ENCODE data around the gene TTLL12. TPM values are rescaled to one million over a fixed set of nuclear protein-coding genes. Genes with fewer than 3 reads are reported as not detected.
"Not testable (repeated sequence)": the region's sequence is repeated elsewhere in the genome, so short reads cannot be mapped to it uniquely, and the experiment has no call there.

The TTLL12 gene
- total RNA-seq, 1 donor from 2014 or later: 85.7 TPM

DNA sequence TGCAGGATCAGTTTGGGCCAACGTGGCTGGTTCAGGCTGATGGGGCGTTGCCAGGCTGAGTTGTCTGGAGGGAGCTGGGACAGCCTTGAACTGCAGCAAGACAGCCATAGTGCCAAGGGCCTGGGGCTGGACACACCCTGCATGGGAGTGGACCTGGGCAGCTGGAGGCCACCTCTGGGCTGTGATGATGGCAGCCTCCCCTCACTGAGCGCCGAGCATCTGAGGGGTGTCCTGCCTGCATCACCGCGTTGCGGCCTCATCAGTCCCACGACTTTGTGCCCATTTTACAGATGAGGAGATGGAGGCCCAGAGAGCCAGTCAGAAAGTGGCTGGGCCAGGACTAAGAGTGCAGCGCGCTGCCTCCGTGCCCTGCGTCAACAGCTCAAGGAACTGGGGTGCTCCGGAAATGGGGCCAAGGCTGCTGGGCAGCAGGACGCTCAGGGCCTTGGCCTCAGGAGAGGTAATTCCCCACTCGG, 36.2 kb downstream of the TTLL12 start:
- Mint-ChIP-seq H3K27me3 (ENCODE audit: low read depth) (no peaks in the 10 kb centered on the region), H3K36me3 (ENCODE audit: low read depth) (peaks cover 5% of the 10 kb centered on the region), H3K9me3 (no peaks in the 10 kb centered on the region), H3K27ac (peak overlapping the region; percentile 94), H3K4me1 (ENCODE audit: low read depth) (peaks cover 29% of the 10 kb centered on the region), H3K4me3 (ENCODE audit: low read depth) (peak overlapping the region; percentile 98)
- DNase-seq (ENCODE audit: low spot score): no peak
- intact Hi-C loops (cut with micrococcal nuclease): loop anchor here (5.0 kb wide), 1 partner anchor 37 kb away; the partner anchor contains the start of gene TTLL12

DNA sequence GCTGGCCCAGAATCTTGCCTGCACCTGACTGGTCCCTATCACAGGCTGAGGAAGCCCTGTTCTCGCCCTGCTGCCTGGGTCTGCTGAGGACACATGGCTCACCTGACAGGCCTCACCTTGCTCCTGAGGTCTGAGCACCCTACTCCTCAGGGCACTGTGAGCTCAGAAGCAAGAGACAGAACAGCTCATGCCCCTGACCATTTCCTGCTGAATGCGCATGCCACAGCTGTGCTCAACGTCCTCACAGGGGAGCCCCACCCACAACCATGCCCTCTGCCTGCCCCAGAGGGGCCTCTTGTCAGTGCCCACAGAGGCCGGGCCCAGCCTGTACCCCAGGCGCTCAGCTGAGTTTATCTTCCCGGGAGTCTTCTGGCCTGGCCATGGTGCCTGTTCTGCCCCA, 38.4 kb downstream of the TTLL12 start:
- peaks cover 5% of the 10 kb centered on the region for H3K36me3 Mint-ChIP-seq (ENCODE audit: low read depth)
- DNase-seq (ENCODE audit: low spot score): no peak
- peaks cover 29% of the 10 kb centered on the region for H3K4me1 Mint-ChIP-seq (ENCODE audit: low read depth)
- H3K27ac Mint-ChIP-seq: peak overlapping the region; percentile 33
- H3K4me3 Mint-ChIP-seq (ENCODE audit: low read depth): peak overlapping the region; percentile 27
- H3K9me3 Mint-ChIP-seq: no peaks in the 10 kb centered on the region
- no peaks in the 10 kb centered on the region for H3K27me3 Mint-ChIP-seq (ENCODE audit: low read depth)
- intact Hi-C loops (cut with micrococcal nuclease): no loop called here

DNA sequence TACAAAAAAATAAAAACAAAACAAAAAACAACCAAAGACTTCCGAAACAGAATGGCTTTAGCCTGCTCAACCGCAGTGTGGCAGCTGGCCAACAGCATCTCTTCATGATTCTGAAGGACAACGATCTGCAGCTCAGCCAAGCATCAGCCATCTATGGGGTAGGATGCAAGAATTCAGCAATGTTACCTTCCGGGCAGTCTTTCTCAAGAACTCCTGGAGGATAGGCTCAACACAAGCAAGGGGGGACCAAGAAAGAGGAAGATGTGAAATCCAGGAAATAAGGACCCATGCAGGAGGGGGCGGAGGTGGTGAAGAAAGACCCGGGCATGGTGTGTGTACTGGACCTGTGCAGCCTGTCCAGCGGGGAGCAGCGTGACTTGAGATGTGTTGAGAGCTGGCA, 39.1 kb downstream of the TTLL12 start:
- Mint-ChIP-seq H3K27me3 (ENCODE audit: low read depth) (no peaks in the 10 kb centered on the region), H3K27ac (peak overlapping the region; percentile 36), H3K36me3 (ENCODE audit: low read depth) (peaks cover 2% of the 10 kb centered on the region), H3K9me3 (no peaks in the 10 kb centered on the region), H3K4me1 (ENCODE audit: low read depth) (peaks cover 30% of the 10 kb centered on the region), H3K4me3 (ENCODE audit: low read depth) (peak overlapping the region; percentile 67)
- DNase-seq (ENCODE audit: low spot score): no peak
- intact Hi-C loops (cut with micrococcal nuclease): no loop called here

DNA sequence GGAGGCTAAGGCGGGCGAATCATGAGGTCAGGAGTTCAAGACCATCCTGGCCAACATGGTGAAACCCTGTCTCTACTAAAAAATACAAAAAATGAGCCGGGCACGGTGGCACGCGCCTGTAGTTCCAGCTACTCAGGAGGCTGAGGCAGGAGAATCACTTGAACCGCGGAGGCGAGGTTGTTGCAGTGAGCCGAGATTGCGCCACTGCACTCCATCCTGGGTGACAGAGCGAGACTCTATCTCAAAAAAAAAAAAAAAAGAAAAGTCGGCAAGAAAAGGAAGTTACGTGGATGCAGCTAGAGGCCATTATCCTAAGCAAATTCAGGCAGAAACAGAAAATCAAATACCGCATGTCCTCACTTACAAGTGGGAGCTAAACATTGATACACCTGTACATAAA, 40.6 kb downstream of the TTLL12 start:
- H3K4me3 Mint-ChIP-seq (ENCODE audit: low read depth); H3K27me3 Mint-ChIP-seq (ENCODE audit: low read depth); H3K36me3 Mint-ChIP-seq (ENCODE audit: low read depth); intact Hi-C loops (cut with micrococcal nuclease); DNase-seq (ENCODE audit: low spot score); H3K9me3 Mint-ChIP-seq; H3K27ac Mint-ChIP-seq: not testable (repeated sequence)
- H3K4me1 Mint-ChIP-seq (ENCODE audit: low read depth): peaks cover 35% of the 10 kb centered on the region

DNA sequence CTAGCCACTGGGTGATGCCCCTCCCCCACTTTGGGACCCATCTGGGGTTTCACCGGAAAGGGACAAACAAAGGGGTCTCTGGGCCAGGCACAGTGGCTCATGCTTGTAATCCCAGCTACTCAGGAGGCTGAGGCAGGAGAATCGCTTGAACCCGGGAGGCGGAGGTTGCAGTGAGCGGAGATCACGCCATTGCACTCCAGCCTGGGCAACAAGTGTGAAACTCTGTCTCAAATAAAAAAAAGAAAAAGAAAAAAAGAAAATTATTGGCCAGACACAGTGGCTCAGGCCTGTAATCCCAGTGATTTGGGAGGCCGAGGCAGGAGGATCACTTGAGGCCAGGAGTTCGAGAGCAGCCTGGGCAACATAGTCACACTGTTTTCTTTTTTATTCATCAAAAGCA, 41.6 kb downstream of the TTLL12 start:
- peaks cover 28% of the 10 kb centered on the region for H3K4me1 Mint-ChIP-seq (ENCODE audit: low read depth)
- H3K36me3 Mint-ChIP-seq (ENCODE audit: low read depth); H3K4me3 Mint-ChIP-seq (ENCODE audit: low read depth); H3K27me3 Mint-ChIP-seq (ENCODE audit: low read depth); intact Hi-C loops (cut with micrococcal nuclease); DNase-seq (ENCODE audit: low spot score); H3K27ac Mint-ChIP-seq; H3K9me3 Mint-ChIP-seq: not testable (repeated sequence)

DNA sequence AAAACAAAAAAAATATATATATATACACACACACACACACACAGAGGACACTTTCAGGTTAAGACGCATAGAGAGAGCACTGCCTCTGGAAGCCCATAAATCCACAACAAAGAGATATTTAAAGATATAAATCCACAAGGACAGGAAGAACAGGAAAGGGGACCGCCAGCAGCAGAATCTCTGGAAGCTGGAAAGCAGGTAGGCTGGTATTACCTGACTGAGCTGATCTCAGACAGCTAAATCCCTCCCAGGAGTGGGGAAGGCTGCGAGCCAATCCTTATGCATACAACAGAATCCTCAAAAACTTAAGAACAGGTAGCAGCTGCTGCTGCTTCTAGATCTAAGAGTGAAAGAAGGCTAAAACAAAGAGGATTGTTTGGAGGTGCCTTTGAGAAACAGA, 42.0 kb downstream of the TTLL12 start:
- H3K27me3 Mint-ChIP-seq (ENCODE audit: low read depth): no peaks in the 10 kb centered on the region
- H3K4me3 Mint-ChIP-seq (ENCODE audit: low read depth): no peak overlapping the region
- intact Hi-C loops (cut with micrococcal nuclease): no loop called here
- H3K36me3 Mint-ChIP-seq (ENCODE audit: low read depth): peaks cover 11% of the 10 kb centered on the region
- DNase-seq (ENCODE audit: low spot score): no peak
- H3K4me1 Mint-ChIP-seq (ENCODE audit: low read depth): peaks cover 28% of the 10 kb centered on the region
- no peaks in the 10 kb centered on the region for H3K9me3 Mint-ChIP-seq
- H3K27ac Mint-ChIP-seq: no peak overlapping the region

DNA sequence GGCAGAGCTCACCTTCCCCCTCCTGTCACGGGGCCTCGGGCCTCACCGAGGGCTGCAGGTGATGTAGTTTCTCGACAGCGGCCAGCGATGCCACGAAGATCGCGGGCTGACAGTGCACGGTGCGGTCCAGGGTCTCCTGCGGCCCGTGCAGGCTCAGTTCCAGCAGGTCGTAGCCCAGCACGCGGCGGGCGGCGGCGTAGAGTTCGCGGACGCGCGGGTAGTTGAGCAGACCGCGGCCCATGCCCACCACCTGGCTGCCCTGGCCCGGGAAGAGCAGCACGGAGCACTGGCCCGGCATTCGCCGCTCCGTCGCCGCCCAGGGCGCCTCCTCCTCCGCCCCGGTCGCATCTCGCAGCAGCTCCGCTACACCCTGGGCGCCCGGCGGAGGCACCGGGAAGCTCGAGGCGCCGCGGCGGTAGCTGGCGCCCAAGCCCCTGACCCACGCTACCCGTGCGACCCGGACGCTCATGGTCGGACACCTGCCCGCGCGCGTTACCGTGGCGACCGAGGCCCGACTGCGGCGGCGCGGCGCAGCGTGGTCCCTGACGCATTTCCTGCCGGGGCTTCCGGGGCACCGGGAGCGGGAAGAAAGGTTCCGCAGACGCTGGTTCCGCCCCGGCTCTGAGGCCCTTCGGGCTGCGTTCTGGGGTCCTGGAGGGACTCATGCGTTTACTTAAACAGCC, 43.9 kb downstream of the TTLL12 start, which contains the start of gene MCAT:
TSS of gene MCAT (minus strand) at position 519 of the 683 bp plus-strand sequence. CDS start at position 469, 50 bp downstream.
- DNase-seq (ENCODE audit: low spot score): peak; percentile 83
- peak within 1 kb of the TSS; percentile 88 for H3K4me3 Mint-ChIP-seq (ENCODE audit: low read depth)
- H3K36me3 Mint-ChIP-seq (ENCODE audit: low read depth): peaks cover 21% of the 10 kb centered on the region
- intact Hi-C loops (cut with micrococcal nuclease): no loop called here
- no peaks in the 10 kb centered on the region for H3K9me3 Mint-ChIP-seq
- no peaks in the 10 kb centered on the region for H3K27me3 Mint-ChIP-seq (ENCODE audit: low read depth)
- peaks cover 21% of the 10 kb centered on the region for H3K4me1 Mint-ChIP-seq (ENCODE audit: low read depth)
- peak within 1 kb of the TSS; percentile 90 for H3K27ac Mint-ChIP-seq

DNA sequence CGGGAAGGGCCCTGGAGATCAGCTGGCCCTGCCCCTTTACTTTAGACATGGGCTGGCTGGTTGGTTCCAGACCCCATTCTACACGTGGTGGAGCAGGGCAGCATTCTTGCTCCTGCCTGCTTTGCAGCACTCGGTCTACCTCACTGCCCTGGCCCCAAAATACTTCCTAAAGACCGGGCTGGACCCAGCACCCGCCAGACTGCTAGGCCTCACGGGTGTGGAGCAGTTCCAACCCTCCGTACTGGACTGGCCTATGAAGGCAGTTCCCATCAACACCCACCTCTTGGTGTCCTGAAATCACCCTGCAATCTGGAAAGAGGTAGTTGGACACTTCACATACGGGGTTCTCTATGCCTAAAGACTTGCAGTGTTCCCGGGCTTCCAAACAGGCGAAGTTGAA, 50.1 kb downstream of the TTLL12 start:
- peaks cover 64% of the 10 kb centered on the region for H3K36me3 Mint-ChIP-seq (ENCODE audit: low read depth)
- H3K9me3 Mint-ChIP-seq: no peaks in the 10 kb centered on the region
- no peak for DNase-seq (ENCODE audit: low spot score)
- no peak overlapping the region for H3K27ac Mint-ChIP-seq
- intact Hi-C loops (cut with micrococcal nuclease): loop anchor here (5.0 kb wide), 1 partner anchor 44 kb away; no protein-coding TSS in a partner anchor
- no peaks in the 10 kb centered on the region for H3K27me3 Mint-ChIP-seq (ENCODE audit: low read depth)
- H3K4me1 Mint-ChIP-seq (ENCODE audit: low read depth): peaks cover 2% of the 10 kb centered on the region
- no peak overlapping the region for H3K4me3 Mint-ChIP-seq (ENCODE audit: low read depth)

DNA sequence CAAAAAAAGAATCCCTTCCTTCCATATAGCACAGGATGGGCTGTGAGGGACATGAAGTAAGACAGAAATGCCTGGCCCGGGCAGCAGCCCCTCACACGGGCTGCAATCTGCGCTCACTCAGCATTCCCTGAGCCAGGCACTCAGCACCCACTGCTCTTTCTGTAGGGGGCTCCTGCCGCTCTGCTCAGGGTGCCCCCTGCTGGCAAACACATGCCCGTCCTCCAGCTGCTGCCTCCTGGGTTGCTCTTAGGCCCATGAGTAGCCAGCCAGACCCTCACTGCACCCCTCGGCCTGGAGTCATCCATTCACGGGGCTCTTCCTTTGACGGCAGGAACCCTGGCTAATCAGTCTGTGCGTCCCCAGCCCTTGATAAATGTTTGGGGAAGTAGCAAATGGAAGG, 50.7 kb downstream of the TTLL12 start:
- intact Hi-C loops (cut with micrococcal nuclease): loop anchor here (5.0 kb wide), 1 partner anchor 44 kb away; no protein-coding TSS in a partner anchor

DNA sequence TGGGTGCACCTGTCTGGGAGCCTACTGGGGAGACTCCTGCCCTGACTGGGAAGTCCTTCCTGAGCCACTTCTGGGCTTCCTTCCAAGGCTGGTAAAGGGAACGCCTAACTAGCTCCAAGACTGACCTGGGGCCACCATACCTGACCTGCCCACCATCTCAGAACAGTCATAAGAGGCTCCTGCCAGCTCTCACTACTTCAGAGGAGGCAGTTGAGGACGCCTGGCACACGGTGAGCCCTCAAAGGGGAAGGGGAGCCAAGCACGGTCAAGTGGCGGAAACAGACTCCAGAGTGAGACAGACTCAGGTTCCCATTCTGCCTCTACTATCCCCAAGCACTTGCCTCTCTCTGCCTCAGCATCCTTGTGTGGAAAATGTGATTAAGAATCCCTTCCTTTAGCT, 51.4 kb downstream of the TTLL12 start:
- H3K27me3 Mint-ChIP-seq (ENCODE audit: low read depth): no peaks in the 10 kb centered on the region
- H3K36me3 Mint-ChIP-seq (ENCODE audit: low read depth): peaks cover 58% of the 10 kb centered on the region
- no peak for DNase-seq (ENCODE audit: low spot score)
- H3K27ac Mint-ChIP-seq: no peak overlapping the region
- intact Hi-C loops (cut with micrococcal nuclease): loop anchor here (5.0 kb wide), 1 partner anchor 43 kb away; no protein-coding TSS in a partner anchor
- no peaks in the 10 kb centered on the region for H3K9me3 Mint-ChIP-seq
- H3K4me3 Mint-ChIP-seq (ENCODE audit: low read depth): no peak overlapping the region
- H3K4me1 Mint-ChIP-seq (ENCODE audit: low read depth): no peaks in the 10 kb centered on the region

More for the DNA sequence above, 50.7 kb downstream of the TTLL12 start:
- DNase-seq (ENCODE audit: low spot score): no peak
- no peak overlapping the region for H3K4me3 Mint-ChIP-seq (ENCODE audit: low read depth)
- no peak overlapping the region for H3K27ac Mint-ChIP-seq
- H3K27me3 Mint-ChIP-seq (ENCODE audit: low read depth): no peaks in the 10 kb centered on the region
- no peaks in the 10 kb centered on the region for H3K9me3 Mint-ChIP-seq
- H3K36me3 Mint-ChIP-seq (ENCODE audit: low read depth): peaks cover 64% of the 10 kb centered on the region
- no peaks in the 10 kb centered on the region for H3K4me1 Mint-ChIP-seq (ENCODE audit: low read depth)

DNA sequence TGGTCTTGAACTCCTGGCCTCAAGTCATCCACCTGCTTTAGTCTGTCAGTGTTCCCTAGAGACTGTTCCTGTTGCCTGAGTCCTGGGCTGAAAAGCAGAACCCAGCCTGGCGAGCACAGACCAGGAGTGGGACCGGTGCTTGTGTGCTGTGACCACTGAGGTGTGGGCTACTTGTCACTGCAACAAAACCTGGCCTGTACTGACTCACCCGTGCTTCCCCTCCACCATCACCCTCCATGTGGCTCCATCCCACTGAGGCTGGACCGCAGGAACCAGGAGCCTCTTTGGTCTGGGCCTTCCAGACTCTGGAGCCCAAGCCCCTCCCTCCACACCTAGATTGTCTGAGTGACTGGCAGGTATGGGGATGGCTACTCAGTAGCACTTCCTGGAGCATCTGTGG, 52.4 kb downstream of the TTLL12 start:
- intact Hi-C loops (cut with micrococcal nuclease): no loop called here
- no peaks in the 10 kb centered on the region for H3K27me3 Mint-ChIP-seq (ENCODE audit: low read depth)
- no peak overlapping the region for H3K27ac Mint-ChIP-seq
- H3K4me1 Mint-ChIP-seq (ENCODE audit: low read depth): no peaks in the 10 kb centered on the region
- DNase-seq (ENCODE audit: low spot score): no peak
- no peak overlapping the region for H3K4me3 Mint-ChIP-seq (ENCODE audit: low read depth)
- no peaks in the 10 kb centered on the region for H3K9me3 Mint-ChIP-seq
- peaks cover 51% of the 10 kb centered on the region for H3K36me3 Mint-ChIP-seq (ENCODE audit: low read depth)

DNA sequence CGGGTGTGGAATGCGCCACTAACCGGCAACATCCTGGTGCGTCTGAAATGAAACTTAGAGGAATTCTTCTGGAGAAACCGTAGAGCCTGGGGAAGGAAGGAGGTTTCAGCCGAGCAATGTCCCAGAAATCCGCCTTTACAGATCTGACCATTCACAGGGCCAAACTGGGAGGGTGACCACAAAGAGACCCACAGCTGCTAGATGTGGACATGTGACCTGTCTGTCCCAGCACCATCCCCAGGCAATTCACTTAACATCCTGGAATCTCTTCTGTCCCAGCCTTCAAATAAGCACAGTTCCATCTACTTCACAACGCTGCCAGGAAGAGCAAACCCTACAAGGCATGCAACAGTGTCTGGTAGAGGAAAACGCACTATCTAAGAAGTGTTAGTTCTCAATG, 53.5 kb downstream of the TTLL12 start:
- no peaks in the 10 kb centered on the region for H3K27me3 Mint-ChIP-seq (ENCODE audit: low read depth)

DNA sequence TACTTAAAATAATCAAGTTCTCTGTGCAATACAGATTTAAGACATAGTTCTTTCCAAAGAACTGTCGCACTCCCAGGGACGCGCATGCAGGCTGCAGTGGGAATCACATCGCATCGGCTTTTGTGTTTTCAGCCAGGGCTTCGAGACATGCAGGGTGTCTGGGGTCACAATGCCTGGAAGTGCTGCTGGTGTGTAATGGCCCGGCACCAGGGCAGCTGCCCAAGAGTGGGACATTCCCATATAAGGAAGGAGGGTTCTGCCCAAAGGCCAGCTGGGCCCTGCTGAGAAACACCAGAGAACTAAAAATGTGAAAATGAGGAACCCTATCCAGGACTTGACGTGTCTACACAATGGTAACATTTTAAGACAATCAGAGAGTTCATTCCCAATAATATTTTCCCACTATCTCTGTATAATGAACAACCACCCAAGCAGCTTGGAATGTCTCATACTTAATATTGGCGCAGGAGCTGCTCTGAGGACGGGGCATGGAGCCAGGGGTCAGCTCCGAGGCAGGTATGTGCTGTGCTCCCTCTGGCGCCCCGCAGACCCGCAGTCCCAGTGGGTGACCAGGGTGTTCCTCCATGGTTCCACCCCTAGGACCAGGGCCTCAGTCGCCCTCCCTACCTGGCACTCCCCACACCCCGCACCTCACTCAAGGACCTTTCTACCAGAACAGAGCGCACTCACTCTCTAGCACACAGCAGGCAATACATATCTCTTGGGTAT, 55.0 kb downstream of the TTLL12 start:
- Mint-ChIP-seq H3K4me1 (ENCODE audit: low read depth) (no peaks in the 10 kb centered on the region), H3K4me3 (ENCODE audit: low read depth) (no peak overlapping the region), H3K9me3 (no peaks in the 10 kb centered on the region), H3K27ac (no peak overlapping the region), H3K27me3 (ENCODE audit: low read depth) (no peaks in the 10 kb centered on the region), H3K36me3 (ENCODE audit: low read depth) (peaks cover 37% of the 10 kb centered on the region)
- no peak for DNase-seq (ENCODE audit: low spot score)
- intact Hi-C loops (cut with micrococcal nuclease): no loop called here

More for the DNA sequence above, 53.5 kb downstream of the TTLL12 start:
- Mint-ChIP-seq H3K27ac (no peak overlapping the region), H3K9me3 (no peaks in the 10 kb centered on the region), H3K36me3 (ENCODE audit: low read depth) (peaks cover 46% of the 10 kb centered on the region), H3K4me3 (ENCODE audit: low read depth) (no peak overlapping the region), H3K4me1 (ENCODE audit: low read depth) (no peaks in the 10 kb centered on the region)
- DNase-seq (ENCODE audit: low spot score): no peak
- intact Hi-C loops (cut with micrococcal nuclease): no loop called here

Data from activated T-helper 2 cell treated with anti-CD3 and anti-CD28 coated beads, Interferon-gamma antibody, Interleukin-2, Interleukin-4, amounts not matched to agents 10 μg/mL and 5 μg/mL and 100 μg/mL, durations not matched to agents 14 hours and 24 hours and 36 hours (primary cell).